Endothelial cell of umbilical vein (primary cell): Measurements from ENCODE around the gene FAM222B. TPM values are rescaled to one million over a fixed set of nuclear protein-coding genes. Genes with fewer than 3 reads are reported as not detected.
A peak's percentile ranks its signal among the peaks of the same experiment; 100 is the strongest.

Experiments used
- BruUV-seq: library from RNA; stranded (reverse); fragments of 400-500 nt; replicated peaks from 2 replicates; lab custom pipeline; 2021; lab: Mats Ljungman, UMichigan
- CTCF ChIA-PET: fragments of 300-600, 350-600 bp; sonication (Branson Sonifier 250); formaldehyde crosslinking; loops from one replicate; lab custom pipeline; 2021; ENCODE audit warnings: antibody characterized with exemption, inconsistent platforms; lab: Charles Lee
- POLR2A ChIA-PET: fragments of 300-600, 350-600 bp; sonication (Branson Sonifier 250); formaldehyde crosslinking; loops from one replicate; lab custom pipeline; 2021; ENCODE audit warnings: antibody characterized with exemption, inconsistent platforms; lab: Charles Lee
- DNase-seq: peaks from one replicate; pipeline ENCODE4 v3.0.0-alpha.2; 2011; ENCODE audit warnings: low read depth, low spot score
- FAIRE-seq: peaks from 2 replicates; lab custom pipeline; 2011; peaks lifted over from hg19 to GRCh38; lab: Jason Lieb, UNC
- H2AFZ ChIP-seq: 2 replicates; pipeline ENCODE4 v1.6.0; 2012; ENCODE audit warnings: low read depth, low read length, control low read depth, inconsistent platforms
- H3K27ac ChIP-seq: 2 replicates; pipeline ENCODE4 v1.5.1; 2011; ENCODE audit warnings: low read depth, mild to moderate bottlenecking, control low read depth, low read length, moderate library complexity; ENCODE audit not compliant: insufficient read depth
- H3K27me3 ChIP-seq, 2 experiments: 2 replicates each; pipeline versions ENCODE4 v1.6.0 to v1.6.1; 2011; ENCODE audit warnings: low read length in 2 of 2, mixed read lengths in 1 of 2; ENCODE audit not compliant: control insufficient read depth in 2 of 2, insufficient read depth in 2 of 2
- H3K36me3 ChIP-seq, 2 experiments: 2 replicates in 1 of 2; 3 replicates in 1 of 2; pipeline ENCODE4 v1.5.1; 2011; ENCODE audit warnings: low read length in 2 of 2, mild to moderate bottlenecking in 1 of 2, moderate library complexity in 1 of 2; ENCODE audit not compliant: control insufficient read depth in 2 of 2, insufficient read depth in 2 of 2; ENCODE audit errors: extremely low read depth in 1 of 2
- H3K4me1 ChIP-seq: 3 replicates; pipeline ENCODE4 v1.5.1; 2011; ENCODE audit warnings: mild to moderate bottlenecking, low read length; ENCODE audit not compliant: control insufficient read depth, insufficient read depth; ENCODE audit errors: extremely low read depth
- H3K4me2 ChIP-seq: 2 replicates; pipeline ENCODE4 v1.6.1; 2011; ENCODE audit warnings: low read length, control low read depth, mixed read lengths; ENCODE audit not compliant: insufficient read depth
- H3K4me3 ChIP-seq, 3 experiments: fragments of 200-600 bp in 1 of 3; sonication (generic), shearing (Covaris generic) in 1 of 3; replicated peaks in 1 of 3; 2 replicates each; pipeline ENCODE4 v1.5.1; 2011 to 2016; ENCODE audit warnings: control low read depth in 3 of 3, low read length in 3 of 3, mild to moderate bottlenecking in 2 of 3, inconsistent platforms in 1 of 3, low read depth in 1 of 3, moderate library complexity in 1 of 3; ENCODE audit not compliant: insufficient read depth in 1 of 3
- H3K79me2 ChIP-seq: 2 replicates; pipeline ENCODE4 v1.6.0; 2012; ENCODE audit warnings: low read length, inconsistent platforms; ENCODE audit not compliant: control insufficient read depth, insufficient read depth
- H3K9ac ChIP-seq: replicated peaks from 2 replicates; pipeline ENCODE3; 2011; ENCODE audit warnings: low read length, control low read depth; ENCODE audit not compliant: insufficient read depth; ENCODE audit errors: extremely low read depth
- H3K9me1 ChIP-seq: replicated peaks from 3 replicates; pipeline ENCODE4 v1.6.0; 2011; ENCODE audit warnings: mild to moderate bottlenecking, low read length; ENCODE audit not compliant: control insufficient read depth, insufficient read depth; ENCODE audit errors: extremely low read depth
- H3K9me3 ChIP-seq: replicated peaks from 2 replicates; pipeline ENCODE4 v1.5.1; 2012; ENCODE audit warnings: low read length, inconsistent platforms; ENCODE audit not compliant: control insufficient read depth, insufficient read depth
- H4K20me1 ChIP-seq: replicated peaks from 2 replicates; pipeline ENCODE3; 2011; ENCODE audit warnings: mild to moderate bottlenecking, low read length; ENCODE audit not compliant: control insufficient read depth, insufficient read depth; ENCODE audit errors: extremely low read depth
- EZH2 ChIP-seq: IDR thresholded peaks from 2 replicates; pipeline ENCODE4 v1.6.1; 2012; ENCODE audit warnings: borderline replicate concordance, low read depth, mild to moderate bottlenecking, moderate library complexity, low read length, inconsistent platforms; ENCODE audit not compliant: severe bottlenecking
- FOS ChIP-seq: IDR thresholded peaks from 2 replicates; pipeline ENCODE4 v1.6.1; 2011; ENCODE audit warnings: mild to moderate bottlenecking, low read length, moderate library complexity, borderline replicate concordance; ENCODE audit not compliant: insufficient read depth
- GATA2 ChIP-seq: IDR thresholded peaks from 2 replicates; pipeline ENCODE4 v1.7.0; 2011; ENCODE audit warnings: low read depth, mild to moderate bottlenecking, moderate library complexity, mixed read lengths, low read length; ENCODE audit not compliant: insufficient read length, insufficient read depth
- JUN ChIP-seq: IDR thresholded peaks from 2 replicates; pipeline ENCODE4 v1.6.1; 2011; ENCODE audit warnings: borderline replicate concordance, low read depth; ENCODE audit not compliant: insufficient read length, insufficient read depth
- MYC ChIP-seq: IDR thresholded peaks from one replicate; pipeline ENCODE4 v1.6.1; 2011; ENCODE audit warnings: mild to moderate bottlenecking, low read depth, low read length
- POLR2A ChIP-seq: IDR thresholded peaks from 2 replicates; pipeline ENCODE4 v1.6.1; 2012; ENCODE audit warnings: low read depth, mild to moderate bottlenecking, control low read depth, low read length
- POLR2AphosphoS5 ChIP-seq: IDR thresholded peaks from 2 replicates; pipeline ENCODE4 v1.6.1; 2012; ENCODE audit warnings: low read depth, mild to moderate bottlenecking, control low read depth, low read length, moderate library complexity; ENCODE audit not compliant: insufficient read depth
- dilution Hi-C: fragments of 300-500 bp; cut with MboI; formaldehyde crosslinking; loops from one replicate; pipeline ENCODE4 v1.15.0; 2019; ENCODE audit warnings: low sequenced_read_pairs; ENCODE audit not compliant: extremely low pct_ligation_motif_present
- intact Hi-C: fragments of 100-400 bp; cut with micrococcal nuclease; formaldehyde crosslinking; loops from one replicate; pipeline ENCODE4 v1.10.0; 2022
- polyA plus RNA-seq, 4 experiments: library from polyadenylated mRNA; depleted of rRNA in 3 of 4; stranded (reverse) in 3 of 4; unstranded in 1 of 4; fragments of >200 nt; gene quantifications; 2 replicates each; pipeline versions ENCODE4 v1.2.1 to v1.2.3, GENCODE V29; 2011 to 2012; ENCODE audit warnings: missing spikeins in 1 of 4
- total RNA-seq: library from RNA; stranded (reverse); gene quantifications from 2 replicates; pipeline ENCODE4 v1.2.3, GENCODE V29; 2021
- TF ChIP-seq, protein P1 (sequence below), 2 donors: IDR thresholded peaks; 1 replicate in 1 of 2; 2 replicates in 1 of 2; pipeline ENCODE4 v1.5.1; 2011; ENCODE audit warnings: low read length in 2 of 2, mild to moderate bottlenecking in 2 of 2, moderate library complexity in 2 of 2, control low read depth in 1 of 2, inconsistent platforms in 1 of 2, low read depth in 1 of 2; ENCODE audit not compliant: insufficient read depth in 1 of 2; ENCODE audit errors: extremely low read depth in 1 of 2
- TF ChIP-seq, protein P2 (sequence below): IDR thresholded peaks from 2 replicates; pipeline ENCODE4 v1.6.1; 2011; ENCODE audit not compliant: insufficient read depth, insufficient read length

Gene FAM222B
- total and polyA plus RNA-seq, 2 donors (not counting 3 experiments of a cell fraction or from before 2014, with no cell fraction given), result 21.1 to 30.6 TPM

DNA sequence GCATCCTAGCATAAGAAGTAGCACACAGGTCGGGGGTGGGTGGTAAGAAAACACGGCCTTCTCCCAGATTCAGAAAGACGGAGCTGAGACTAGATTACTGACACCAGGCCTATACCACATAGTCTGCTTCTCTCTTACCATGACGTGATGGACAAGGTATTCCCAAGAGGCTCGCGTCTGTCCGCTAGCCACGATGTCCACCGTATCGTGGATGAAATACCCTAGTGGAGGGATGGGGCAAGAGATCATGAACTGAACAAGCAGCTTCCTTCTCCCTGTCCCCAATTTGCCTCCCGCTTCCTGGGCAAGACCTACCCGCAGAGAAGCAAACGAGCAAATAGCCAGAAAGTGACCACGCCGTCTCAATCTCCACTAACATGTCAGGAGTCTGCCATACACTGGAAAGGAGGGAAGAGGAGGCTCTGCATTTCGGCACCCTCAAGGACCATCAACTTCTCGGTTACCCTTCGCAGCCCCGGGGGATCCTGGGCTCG, 117.4 kb downstream of the FAM222B start:
- H3K4me1 ChIP-seq, result peaks cover 42% of the 10 kb centered on the region
- peak; percentile 60 for TF ChIP-seq POLR2AphosphoS5
- TF ChIP-seq GATA2, result no peak
- TF ChIP-seq POLR2A, result peak; percentile 17
- no peak for TF ChIP-seq EZH2
- no peaks in the 10 kb centered on the region for H3K9me3 ChIP-seq
- peaks cover 17 to 19% of the 10 kb centered on the region in 2 experiments for H3K36me3 ChIP-seq
- H3K79me2 ChIP-seq, result peaks cover 34% of the 10 kb centered on the region
- peak overlapping the region in 1 of 3 experiments; percentile 32 for H3K4me3 ChIP-seq
- no peaks in the 10 kb centered on the region for H3K9me1 ChIP-seq
- intact Hi-C loops, result no loop called here
- peak overlapping the region; percentile 37 for H3K4me2 ChIP-seq
- dilution Hi-C loops, result no loop called here
- H4K20me1 ChIP-seq, result no peaks in the 10 kb centered on the region
- FAIRE-seq, result peak; percentile 71
- TSS peak; percentile 35 for BruUV-seq
- CTCF ChIA-PET, result interaction anchor here (2.3 to 13.7 kb wide), 4 partner anchors 13 to 391 kb away, joined by 21 to 602 read pairs (median 146); partner anchors contain the start of genes PHF12, PROCA1 and TRAF4
- H3K27me3 ChIP-seq, result no peaks in the 10 kb centered on the region
- H3K27ac ChIP-seq, result no peak overlapping the region
- no peak overlapping the region for H2AFZ ChIP-seq
- POLR2A ChIA-PET, result interaction anchor here (0.7 to 4.7 kb wide), 2 partner anchors 14 to 22 kb away, joined by 3 to 45 read pairs; no protein-coding TSS in a partner anchor
- peak; percentile 38 for DNase-seq
- H3K9ac ChIP-seq, result peak overlapping the region; percentile 14

DNA sequence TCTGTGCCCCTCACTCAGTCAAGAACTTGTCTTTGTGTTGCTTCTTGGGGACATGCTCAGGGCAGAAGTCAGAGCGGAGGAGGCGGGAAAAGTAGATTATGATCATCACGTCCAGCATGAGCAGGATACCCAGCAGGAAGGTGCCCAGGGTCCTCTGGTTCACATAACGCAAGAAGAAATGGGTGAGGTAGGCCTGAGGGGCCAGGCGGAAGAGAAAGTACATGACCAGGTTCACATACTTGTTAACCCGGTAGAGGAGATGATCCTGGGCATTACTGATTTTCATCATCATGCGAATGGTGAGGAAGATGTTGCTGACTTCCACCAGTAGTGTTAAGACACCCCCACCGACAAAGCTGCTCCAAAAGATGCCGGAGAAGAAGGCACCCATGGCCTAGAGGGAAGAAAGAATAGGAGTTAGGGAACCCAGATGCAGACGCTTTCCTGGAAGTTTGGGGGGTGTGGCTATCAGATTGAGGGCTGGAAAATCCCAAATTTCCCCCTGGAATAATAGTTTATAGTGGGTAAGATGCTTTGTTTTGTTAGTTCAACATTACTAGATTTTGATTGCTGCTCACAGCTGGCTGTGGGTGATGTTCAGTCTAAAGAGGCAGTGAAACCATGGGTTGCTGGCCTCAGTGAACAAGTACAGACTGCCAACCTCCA, 118.0 kb downstream of the FAM222B start:
- intact Hi-C loops, result no loop called here
- ChIA-PET CTCF (interaction anchor here (2.9 to 13.7 kb wide), 3 partner anchors 22 to 392 kb away, joined by 44 to 602 read pairs (median 249); partner anchors contain the start of genes PHF12 and TRAF4), POLR2A (interaction anchor here (4.7 kb wide), 1 partner anchor 23 kb away, joined by 45 read pairs; no protein-coding TSS in a partner anchor)
- Histone ChIP-seq H3K9me3 (no peaks in the 10 kb centered on the region), H3K27me3 (no peaks in the 10 kb centered on the region), H3K79me2 (peaks cover 38% of the 10 kb centered on the region), H3K4me2 (no peak overlapping the region), H2AFZ (no peak overlapping the region), H3K36me3 (peaks cover 17 to 19% of the 10 kb centered on the region in 2 experiments), H3K9me1 (no peaks in the 10 kb centered on the region), H3K27ac (no peak overlapping the region), H3K4me3 (no peak overlapping the region), H3K9ac (no peak overlapping the region), H4K20me1 (no peaks in the 10 kb centered on the region), H3K4me1 (peaks cover 42% of the 10 kb centered on the region)
- TF ChIP-seq MYC (no peak), JUN (no peak), FOS (no peak), POLR2A (no peak)
- TF ChIP-seq, protein P1, sequence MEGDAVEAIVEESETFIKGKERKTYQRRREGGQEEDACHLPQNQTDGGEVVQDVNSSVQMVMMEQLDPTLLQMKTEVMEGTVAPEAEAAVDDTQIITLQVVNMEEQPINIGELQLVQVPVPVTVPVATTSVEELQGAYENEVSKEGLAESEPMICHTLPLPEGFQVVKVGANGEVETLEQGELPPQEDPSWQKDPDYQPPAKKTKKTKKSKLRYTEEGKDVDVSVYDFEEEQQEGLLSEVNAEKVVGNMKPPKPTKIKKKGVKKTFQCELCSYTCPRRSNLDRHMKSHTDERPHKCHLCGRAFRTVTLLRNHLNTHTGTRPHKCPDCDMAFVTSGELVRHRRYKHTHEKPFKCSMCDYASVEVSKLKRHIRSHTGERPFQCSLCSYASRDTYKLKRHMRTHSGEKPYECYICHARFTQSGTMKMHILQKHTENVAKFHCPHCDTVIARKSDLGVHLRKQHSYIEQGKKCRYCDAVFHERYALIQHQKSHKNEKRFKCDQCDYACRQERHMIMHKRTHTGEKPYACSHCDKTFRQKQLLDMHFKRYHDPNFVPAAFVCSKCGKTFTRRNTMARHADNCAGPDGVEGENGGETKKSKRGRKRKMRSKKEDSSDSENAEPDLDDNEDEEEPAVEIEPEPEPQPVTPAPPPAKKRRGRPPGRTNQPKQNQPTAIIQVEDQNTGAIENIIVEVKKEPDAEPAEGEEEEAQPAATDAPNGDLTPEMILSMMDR (IDR thresholded peaks at IDR 0.05; ENCODE audit: extremely low read depth in 1 of 2, insufficient read depth in 1 of 2, low read depth in 1 of 2, low read length in 2 of 2), result no peak
- TF ChIP-seq, protein P2, sequence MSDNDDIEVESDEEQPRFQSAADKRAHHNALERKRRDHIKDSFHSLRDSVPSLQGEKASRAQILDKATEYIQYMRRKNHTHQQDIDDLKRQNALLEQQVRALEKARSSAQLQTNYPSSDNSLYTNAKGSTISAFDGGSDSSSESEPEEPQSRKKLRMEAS, result no peak
- no peak for FAIRE-seq
- DNase-seq, result no peak
- no TSS peak for BruUV-seq
- dilution Hi-C loops, result no loop called here
